ENCODE results near the gene RPRD1B.

Gene RPRD1B

GRCh38 chr20:38126146-38126921, 92.8 kb downstream of the RPRD1B start:
- TF ChIP-seq, protein P1, sequence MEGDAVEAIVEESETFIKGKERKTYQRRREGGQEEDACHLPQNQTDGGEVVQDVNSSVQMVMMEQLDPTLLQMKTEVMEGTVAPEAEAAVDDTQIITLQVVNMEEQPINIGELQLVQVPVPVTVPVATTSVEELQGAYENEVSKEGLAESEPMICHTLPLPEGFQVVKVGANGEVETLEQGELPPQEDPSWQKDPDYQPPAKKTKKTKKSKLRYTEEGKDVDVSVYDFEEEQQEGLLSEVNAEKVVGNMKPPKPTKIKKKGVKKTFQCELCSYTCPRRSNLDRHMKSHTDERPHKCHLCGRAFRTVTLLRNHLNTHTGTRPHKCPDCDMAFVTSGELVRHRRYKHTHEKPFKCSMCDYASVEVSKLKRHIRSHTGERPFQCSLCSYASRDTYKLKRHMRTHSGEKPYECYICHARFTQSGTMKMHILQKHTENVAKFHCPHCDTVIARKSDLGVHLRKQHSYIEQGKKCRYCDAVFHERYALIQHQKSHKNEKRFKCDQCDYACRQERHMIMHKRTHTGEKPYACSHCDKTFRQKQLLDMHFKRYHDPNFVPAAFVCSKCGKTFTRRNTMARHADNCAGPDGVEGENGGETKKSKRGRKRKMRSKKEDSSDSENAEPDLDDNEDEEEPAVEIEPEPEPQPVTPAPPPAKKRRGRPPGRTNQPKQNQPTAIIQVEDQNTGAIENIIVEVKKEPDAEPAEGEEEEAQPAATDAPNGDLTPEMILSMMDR (IDR thresholded peaks at IDR 0.05; ENCODE audit: control insufficient read depth, extremely low read depth, insufficient read depth): no peak
- H3K4me3 ChIP-seq (ENCODE audit: low read depth, low read length): no peak overlapping the region
- DNase-seq (ENCODE audit: low read depth): no peak

GRCh38 chr20:38126932-38127621, 93.5 kb downstream of the RPRD1B start:
- TF ChIP-seq, protein P1 (IDR thresholded peaks at IDR 0.05; ENCODE audit: control insufficient read depth, extremely low read depth, insufficient read depth): no peak
- no peak overlapping the region for H3K4me3 ChIP-seq (ENCODE audit: low read depth, low read length)
- no peak for DNase-seq (ENCODE audit: low read depth)

GRCh38 chr20:38127920-38128528, 94.5 kb downstream of the RPRD1B start:
- no peak for DNase-seq (ENCODE audit: low read depth)

GRCh38 chr20:38128691-38129090, 95.1 kb downstream of the RPRD1B start:
- TF ChIP-seq, protein P1 (IDR thresholded peaks at IDR 0.05; ENCODE audit: control insufficient read depth, extremely low read depth, insufficient read depth): no peak
- DNase-seq (ENCODE audit: low read depth): no peak
- H3K4me3 ChIP-seq (ENCODE audit: low read depth, low read length): no peak overlapping the region

More at GRCh38 chr20:38127920-38128528, 94.5 kb downstream of the RPRD1B start:
- H3K4me3 ChIP-seq (ENCODE audit: low read depth, low read length): no peak overlapping the region
- TF ChIP-seq, protein P1 (IDR thresholded peaks at IDR 0.05; ENCODE audit: control insufficient read depth, extremely low read depth, insufficient read depth): no peak

GRCh38 chr20:38129248-38129865, 95.8 kb downstream of the RPRD1B start:
- H3K4me3 ChIP-seq (ENCODE audit: low read depth, low read length): no peak overlapping the region
- TF ChIP-seq, protein P1 (IDR thresholded peaks at IDR 0.05; ENCODE audit: control insufficient read depth, extremely low read depth, insufficient read depth): no peak
- DNase-seq (ENCODE audit: low read depth): no peak

GRCh38 chr20:38129893-38130609, 96.5 kb downstream of the RPRD1B start:
- DNase-seq (ENCODE audit: low read depth): no peak
- TF ChIP-seq, protein P1 (IDR thresholded peaks at IDR 0.05; ENCODE audit: control insufficient read depth, extremely low read depth, insufficient read depth): no peak
- no peak overlapping the region for H3K4me3 ChIP-seq (ENCODE audit: low read depth, low read length)

Measured in LNCaP clone FGC (cell line).